Mesenchymal stem cell (in vitro differentiated cells and primary cell): Measurements from ENCODE around the gene MCM5.

ENCODE experiments used
- DNase-seq: peaks from one replicate; pipeline ENCODE4 v3.0.0-alpha.2; 2013
- H2AFZ ChIP-seq: one replicate; pipeline ENCODE4 v1.6.1; 2013; ENCODE audit warnings: low read depth, mild to moderate bottlenecking, control low read depth, inconsistent platforms, low read length, moderate library complexity
- H2AK5ac ChIP-seq: 2 replicates; pipeline ENCODE4 v1.6.1; 2013; ENCODE audit warnings: low read length, moderate library complexity, mild to moderate bottlenecking, inconsistent platforms; ENCODE audit not compliant: severe bottlenecking
- H2BK120ac ChIP-seq: one replicate; pipeline ENCODE4 v1.6.1; 2013; ENCODE audit warnings: low read depth, mild to moderate bottlenecking, inconsistent platforms, low read length, moderate library complexity
- H2BK12ac ChIP-seq, 2 experiments: one replicate each; pipeline ENCODE4 v1.6.1; 2013; ENCODE audit warnings: inconsistent platforms in 2 of 2, low read length in 2 of 2, mild to moderate bottlenecking in 2 of 2, moderate library complexity in 2 of 2, control low read depth in 1 of 2
- H2BK15ac ChIP-seq: one replicate; pipeline ENCODE4 v1.6.1; 2013; ENCODE audit warnings: mild to moderate bottlenecking, low read depth, inconsistent platforms; ENCODE audit not compliant: poor library complexity, severe bottlenecking
- H2BK5ac ChIP-seq: 2 replicates; pipeline ENCODE4 v1.6.1; 2013; ENCODE audit warnings: low read depth, mild to moderate bottlenecking, low read length, control low read depth, inconsistent platforms; ENCODE audit not compliant: poor library complexity, severe bottlenecking
- H3K14ac ChIP-seq, 2 experiments: one replicate each; pipeline ENCODE4 v1.6.1; 2013; ENCODE audit warnings: inconsistent platforms in 2 of 2, low read length in 2 of 2, control low read depth in 1 of 2, mild to moderate bottlenecking in 1 of 2, moderate library complexity in 1 of 2
- H3K18ac ChIP-seq, 2 experiments: one replicate each; pipeline ENCODE4 v1.6.1; 2013; ENCODE audit warnings: inconsistent platforms in 2 of 2, low read length in 2 of 2, control low read depth in 1 of 2, low read depth in 1 of 2, mild to moderate bottlenecking in 1 of 2
- H3K23ac ChIP-seq, 2 experiments: one replicate each; pipeline ENCODE4 v1.6.1; 2013; ENCODE audit warnings: inconsistent platforms in 2 of 2, low read length in 2 of 2, mild to moderate bottlenecking in 2 of 2, moderate library complexity in 2 of 2, control low read depth in 1 of 2
- H3K27ac ChIP-seq: 2 replicates; pipeline ENCODE4 v1.5.1; 2013; ENCODE audit warnings: mild to moderate bottlenecking, moderate library complexity, low read length, control low read depth, inconsistent platforms; ENCODE audit not compliant: poor library complexity, severe bottlenecking
- H3K27me3 ChIP-seq, 2 experiments: 2 replicates each; pipeline versions ENCODE4 v1.6.1 to v1.7.0; 2013; ENCODE audit warnings: low read length in 2 of 2, mild to moderate bottlenecking in 2 of 2, moderate library complexity in 2 of 2, control low read depth in 1 of 2, inconsistent platforms in 1 of 2; ENCODE audit not compliant: control insufficient read depth in 1 of 2, insufficient read depth in 1 of 2
- H3K36me3 ChIP-seq, 2 experiments: 2 replicates each; pipeline versions ENCODE4 v1.6.1 to v1.7.0; 2013; ENCODE audit warnings: low read length in 2 of 2, control low read depth in 1 of 2, inconsistent platforms in 1 of 2, low read depth in 1 of 2, mild to moderate bottlenecking in 1 of 2; ENCODE audit not compliant: insufficient read depth in 2 of 2, control insufficient read depth in 1 of 2
- H3K4ac ChIP-seq, 2 experiments: one replicate each; pipeline ENCODE4 v1.6.1; 2013; ENCODE audit warnings: inconsistent platforms in 2 of 2, low read length in 2 of 2, mild to moderate bottlenecking in 2 of 2, moderate library complexity in 2 of 2, control low read depth in 1 of 2, low read depth in 1 of 2
- H3K4me1 ChIP-seq: 2 replicates; pipeline ENCODE4 v1.6.1; 2013; ENCODE audit warnings: low read depth, low read length, control low read depth; ENCODE audit not compliant: control insufficient read depth, insufficient read depth
- H3K4me2 ChIP-seq: 2 replicates; pipeline ENCODE4 v1.6.1; 2013; ENCODE audit warnings: low read length, mild to moderate bottlenecking, inconsistent platforms; ENCODE audit not compliant: poor library complexity, severe bottlenecking
- H3K4me3 ChIP-seq, 2 experiments: 2 replicates each; pipeline versions ENCODE4 v1.5.1 to v1.7.0; 2013; ENCODE audit warnings: low read length in 2 of 2, mild to moderate bottlenecking in 2 of 2, control low read depth in 1 of 2, low read depth in 1 of 2; ENCODE audit not compliant: insufficient read depth in 1 of 2
- H3K79me1 ChIP-seq: replicated peaks from 2 replicates; pipeline ENCODE4 v1.6.1; 2013; ENCODE audit warnings: mild to moderate bottlenecking, control low read depth, low read length, inconsistent platforms; ENCODE audit not compliant: poor library complexity, severe bottlenecking
- H3K9ac ChIP-seq: 2 replicates; pipeline ENCODE4 v1.7.0; 2013; ENCODE audit warnings: mild to moderate bottlenecking, low read length, moderate library complexity
- H3K9me3 ChIP-seq: 2 replicates; pipeline ENCODE4 v1.7.0; 2013; ENCODE audit warnings: mild to moderate bottlenecking, low read length; ENCODE audit not compliant: control insufficient read depth
- H4K8ac ChIP-seq: one replicate; pipeline ENCODE4 v1.6.1; 2013; ENCODE audit warnings: inconsistent platforms, mild to moderate bottlenecking, low read length, moderate library complexity
- H4K91ac ChIP-seq: one replicate; pipeline ENCODE4 v1.6.1; 2013; ENCODE audit warnings: mild to moderate bottlenecking, low read length, inconsistent platforms
- WGBS: methylation state at CpG from one replicate; pipeline ENCODE4 v1.1.7; 2013; ENCODE audit warnings: mixed read lengths; 5-methylcytosine and 5-hydroxymethylcytosine counted together

Gene MCM5

GRCh38 chr22:35463231-35463933, 63.4 kb downstream of the MCM5 start:
- peaks cover 9% of the 10 kb centered on the region for H3K4me1 ChIP-seq
- H2BK12ac ChIP-seq: no peak overlapping the region
- no peaks in the 10 kb centered on the region for H3K9me3 ChIP-seq
- no peak for DNase-seq
- no peak overlapping the region for H2BK5ac ChIP-seq
- H3K23ac ChIP-seq: no peak overlapping the region
- H4K8ac ChIP-seq: no peak overlapping the region
- H3K79me1 ChIP-seq: no peaks in the 10 kb centered on the region
- 96% methylated on average over 2 of the region's 2 CpGs for WGBS
- no peak overlapping the region for H2AK5ac ChIP-seq
- peaks cover 0 to 7% of the 10 kb centered on the region in 2 experiments for H3K27me3 ChIP-seq
- H3K27ac ChIP-seq: no peak overlapping the region
- H3K4me2 ChIP-seq: no peak overlapping the region
- H3K14ac ChIP-seq: no peak overlapping the region
- no peak overlapping the region for H2BK15ac ChIP-seq
- H3K36me3 ChIP-seq: no peaks in the 10 kb centered on the region
- H2AFZ ChIP-seq: no peak overlapping the region
- H2BK120ac ChIP-seq: no peak overlapping the region
- H3K4ac ChIP-seq: no peak overlapping the region
- no peak overlapping the region for H4K91ac ChIP-seq
- H3K9ac ChIP-seq: no peak overlapping the region
- H3K4me3 ChIP-seq: no peak overlapping the region
- no peak overlapping the region for H3K18ac ChIP-seq

GRCh38 chr22:35464399-35464798, 64.5 kb downstream of the MCM5 start:
- no peak overlapping the region for H3K18ac ChIP-seq
- H3K4me1 ChIP-seq: peaks cover 9% of the 10 kb centered on the region
- H3K79me1 ChIP-seq: no peaks in the 10 kb centered on the region
- no peak overlapping the region for H4K91ac ChIP-seq
- WGBS: 95% methylated on average over 3 of the region's 3 CpGs
- H3K4ac ChIP-seq: no peak overlapping the region
- H3K14ac ChIP-seq: no peak overlapping the region
- no peak overlapping the region for H2AFZ ChIP-seq
- no peak overlapping the region for H3K9ac ChIP-seq
- no peak overlapping the region for H3K27ac ChIP-seq
- no peak overlapping the region for H2BK120ac ChIP-seq
- H3K36me3 ChIP-seq: no peaks in the 10 kb centered on the region
- no peak overlapping the region for H3K4me3 ChIP-seq
- H3K27me3 ChIP-seq: peaks cover 0 to 3% of the 10 kb centered on the region in 2 experiments
- peak overlapping the region; percentile 29 to 57 for H2BK12ac ChIP-seq
- H2BK15ac ChIP-seq: no peak overlapping the region
- no peak overlapping the region for H2BK5ac ChIP-seq
- H4K8ac ChIP-seq: no peak overlapping the region
- H3K4me2 ChIP-seq: no peak overlapping the region
- H3K23ac ChIP-seq: no peak overlapping the region
- no peak for DNase-seq
- H3K9me3 ChIP-seq: no peaks in the 10 kb centered on the region
- no peak overlapping the region for H2AK5ac ChIP-seq

GRCh38 chr22:35465109-35465701, 65.3 kb downstream of the MCM5 start:
- H3K36me3 ChIP-seq: no peaks in the 10 kb centered on the region
- no peaks in the 10 kb centered on the region for H3K27me3 ChIP-seq
- no peak overlapping the region for H2BK12ac ChIP-seq
- H3K18ac ChIP-seq: no peak overlapping the region
- no peak overlapping the region for H2BK5ac ChIP-seq
- WGBS: 93% methylated on average over 8 of the region's 9 CpGs
- no peak overlapping the region for H3K4me3 ChIP-seq
- no peak overlapping the region for H3K23ac ChIP-seq
- H2BK120ac ChIP-seq: peak overlapping the region; percentile 19
- H4K8ac ChIP-seq: no peak overlapping the region
- H3K9ac ChIP-seq: no peak overlapping the region
- no peaks in the 10 kb centered on the region for H3K79me1 ChIP-seq
- no peaks in the 10 kb centered on the region for H3K9me3 ChIP-seq
- H2AFZ ChIP-seq: no peak overlapping the region
- no peak overlapping the region for H3K27ac ChIP-seq
- H2BK15ac ChIP-seq: peak overlapping the region; percentile 49
- peaks cover 9% of the 10 kb centered on the region for H3K4me1 ChIP-seq
- H4K91ac ChIP-seq: no peak overlapping the region
- H3K4me2 ChIP-seq: no peak overlapping the region
- DNase-seq: no peak
- no peak overlapping the region for H3K14ac ChIP-seq
- H3K4ac ChIP-seq: no peak overlapping the region
- H2AK5ac ChIP-seq: no peak overlapping the region

GRCh38 chr22:35467681-35468434, 67.9 kb downstream of the MCM5 start:
- Histone ChIP-seq H3K36me3 (no peaks in the 10 kb centered on the region), H3K9ac (peak overlapping the region; percentile 82), H3K4me3 (peak overlapping the region in 1 of 2 experiments; percentile 37), H2BK15ac (peak overlapping the region; percentile 74), H3K4ac (peak overlapping the region; percentile 88 to 90), H2AK5ac (peak overlapping the region; percentile 22), H4K91ac (peak overlapping the region; percentile 99), H3K9me3 (no peaks in the 10 kb centered on the region), H3K18ac (peak overlapping the region; percentile 92 to 99), H3K27ac (peak overlapping the region; percentile 42), H3K4me2 (no peak overlapping the region), H3K23ac (no peak overlapping the region), H3K79me1 (no peaks in the 10 kb centered on the region), H2BK120ac (peak overlapping the region; percentile 82), H2AFZ (no peak overlapping the region), H4K8ac (peak overlapping the region; percentile 100), H3K4me1 (peaks cover 11% of the 10 kb centered on the region), H2BK5ac (no peak overlapping the region), H3K14ac (peak overlapping the region in 1 of 2 experiments; percentile 35), H2BK12ac (peak overlapping the region; percentile 79 to 89), H3K27me3 (no peaks in the 10 kb centered on the region)
- DNase-seq: peak; percentile 80
- WGBS: 39% methylated on average over 11 of the region's 11 CpGs
